ENCODE results near the gene UTP11. TPM values are rescaled to one million over a fixed set of nuclear protein-coding genes. Genes with fewer than 3 reads are reported as not detected.

The UTP11 gene
- total RNA-seq, 2 experiments from 2014 or later: 83.6 to 84.0 TPM

- ChIA-PET POLR2A (no interaction called here), CTCF (interaction anchor here (0.7 to 1.0 kb wide), 3 partner anchors 10 to 446 kb away, joined by 3 to 4 read pairs (median 3); no protein-coding TSS in a partner anchor)
Observed at GRCh38 chr1:38037221-38037939, 24.8 kb downstream of the UTP11 start.

GRCh38 chr1:38038861-38039260, 26.3 kb downstream of the UTP11 start:
- CTCF ChIA-PET: interaction anchor here (0.6 to 1.2 kb wide), 3 partner anchors 9 to 149 kb away, joined by 3 read pairs; partner anchors contain the start of gene FHL3
- POLR2A ChIA-PET: interaction anchor here (1.1 kb wide), 1 partner anchor 8 kb away, joined by 5 read pairs; no protein-coding TSS in a partner anchor

- ChIA-PET CTCF (interaction anchor here (1.1 to 1.9 kb wide), 3 partner anchors 12 to 34 kb away, joined by 3 to 4 read pairs (median 3); partner anchors contain the start of gene FHL3), POLR2A (interaction anchor here (1.1 kb wide), 1 partner anchor 9 kb away, joined by 5 read pairs; no protein-coding TSS in a partner anchor)
Observed at GRCh38 chr1:38039331-38040088, 27.0 kb downstream of the UTP11 start.

GRCh38 chr1:38041936-38042834, 29.7 kb downstream of the UTP11 start:
- ChIA-PET POLR2A (no interaction called here), CTCF (interaction anchor here (0.8 to 1.3 kb wide), 2 partner anchors 29 to 960 kb away, joined by 3 read pairs; no protein-coding TSS in a partner anchor)

- CTCF ChIA-PET: interaction anchor here (3.2 kb wide), 1 partner anchor 16 kb away, joined by 9 read pairs; no protein-coding TSS in a partner anchor
- POLR2A ChIA-PET: interaction anchor here (1.1 kb wide), 1 partner anchor 13 kb away, joined by 8 read pairs; no protein-coding TSS in a partner anchor
Observed at GRCh38 chr1:38043036-38043747, 30.7 kb downstream of the UTP11 start.

- ChIA-PET CTCF (interaction anchor here (1.3 to 3.2 kb wide), 2 partner anchors 14 to 17 kb away, joined by 3 to 9 read pairs; no protein-coding TSS in a partner anchor), POLR2A (interaction anchor here (0.7 to 1.1 kb wide), 2 partner anchors 12 to 14 kb away, joined by 8 to 9 read pairs; no protein-coding TSS in a partner anchor)
Observed at GRCh38 chr1:38044221-38045215, 32.0 kb downstream of the UTP11 start.

GRCh38 chr1:38045401-38046332, 33.1 kb downstream of the UTP11 start:
- CTCF ChIA-PET: interaction anchor here (0.8 to 3.2 kb wide), 3 partner anchors 16 to 55 kb away, joined by 3 to 9 read pairs (median 3); no protein-coding TSS in a partner anchor
- POLR2A ChIA-PET: no interaction called here

GRCh38 chr1:38046333-38046883, 33.9 kb downstream of the UTP11 start, which contains the start of gene POU3F1:
TSS of gene POU3F1 (minus strand) at chr1:38046793. CDS start at chr1:38046743, 50 bp downstream.
- ChIA-PET CTCF (interaction anchor here (1.7 kb wide), 1 partner anchor 16 kb away, joined by 4 read pairs; no protein-coding TSS in a partner anchor), POLR2A (interaction anchor here (0.6 to 2.2 kb wide), 2 partner anchors 17 to 128 kb away, joined by 3 to 8 read pairs; no protein-coding TSS in a partner anchor)

GRCh38 chr1:38046884-38047602, 34.5 kb downstream of the UTP11 start:
- POLR2A ChIA-PET: interaction anchor here (0.6 to 2.2 kb wide), 2 partner anchors 17 to 128 kb away, joined by 3 to 8 read pairs; no protein-coding TSS in a partner anchor
- CTCF ChIA-PET: interaction anchor here (1.0 to 1.7 kb wide), 3 partner anchors 17 to 58 kb away, joined by 3 to 6 read pairs (median 4); partner anchors contain the start of gene SF3A3

GRCh38 chr1:38047603-38048141, 35.1 kb downstream of the UTP11 start:
- ChIA-PET POLR2A (interaction anchor here (2.2 kb wide), 1 partner anchor 18 kb away, joined by 8 read pairs; no protein-coding TSS in a partner anchor), CTCF (interaction anchor here (1.0 to 1.7 kb wide), 4 partner anchors 10 to 59 kb away, joined by 3 to 6 read pairs (median 5); partner anchors contain the start of gene SF3A3)

GRCh38 chr1:38050397-38051078, 38.0 kb downstream of the UTP11 start:
- CTCF ChIA-PET: no interaction called here
- POLR2A ChIA-PET: no interaction called here

GRCh38 chr1:38051079-38051543, 38.6 kb downstream of the UTP11 start:
- CTCF ChIA-PET: no interaction called here
- POLR2A ChIA-PET: no interaction called here

GRCh38 chr1:38052750-38053415, 40.3 kb downstream of the UTP11 start:
- ChIA-PET POLR2A (interaction anchor here (1.0 kb wide), 1 partner anchor 22 kb away, joined by 3 read pairs; no protein-coding TSS in a partner anchor), CTCF (interaction anchor here (1.2 to 1.5 kb wide), 2 partner anchors 15 to 193 kb away, joined by 3 read pairs; partner anchors contain the start of gene MTF1)

All from activated CD8-positive, alpha-beta memory T cell treated with anti-CD3 and anti-CD28 coated beads for 36 hours (primary cell).